HEK293 (cell line): ENCODE data around the gene ZNF764.

ENCODE experiments used
- BCL11A ChIP-seq: fragments of 450-650 bp; formaldehyde crosslinking; IDR thresholded peaks from 2 replicates; pipeline ENCODE4 v1.5.1; 2016; ENCODE audit warnings: low read depth, missing biosample characterization, missing genetic modification characterization
- BCL11B ChIP-seq: fragments of 450-650 bp; formaldehyde crosslinking; IDR thresholded peaks from 2 replicates; pipeline ENCODE4 v1.5.1; 2016; ENCODE audit warnings: low read depth, missing biosample characterization, missing genetic modification characterization
- EGR2 ChIP-seq: fragments of 450-650 bp; formaldehyde crosslinking; IDR thresholded peaks from 2 replicates; pipeline ENCODE4 v1.5.1; 2016; ENCODE audit warnings: low read depth, missing biosample characterization, missing genetic modification characterization
- GLIS1 ChIP-seq: fragments of 450-650 bp; formaldehyde crosslinking; IDR thresholded peaks from 2 replicates; pipeline ENCODE4 v1.5.1; 2016; ENCODE audit warnings: missing biosample characterization, missing genetic modification characterization
- KLF10 ChIP-seq: fragments of 450-650 bp; IDR thresholded peaks from 2 replicates; pipeline ENCODE4 v1.5.1; 2018; ENCODE audit warnings: missing biosample characterization, mild to moderate bottlenecking, missing genetic modification characterization
- REST ChIP-seq: fragments of 450-650 bp; formaldehyde crosslinking; IDR thresholded peaks from 2 replicates; pipeline ENCODE4 v1.5.1; 2016; ENCODE audit warnings: missing biosample characterization, missing genetic modification characterization
- SCRT1 ChIP-seq: fragments of 450-650 bp; formaldehyde crosslinking; IDR thresholded peaks from 2 replicates; pipeline ENCODE4 v1.5.1; 2016; ENCODE audit warnings: missing biosample characterization, missing genetic modification characterization, borderline replicate concordance
- SP7 ChIP-seq: fragments of 450-650 bp; formaldehyde crosslinking; IDR thresholded peaks from 2 replicates; pipeline ENCODE4 v1.5.1; 2016; ENCODE audit warnings: missing biosample characterization, missing genetic modification characterization
- YY2 ChIP-seq: fragments of 450-650 bp; formaldehyde crosslinking; IDR thresholded peaks from 2 replicates; pipeline ENCODE4 v1.5.1; 2016; ENCODE audit warnings: missing biosample characterization, missing genetic modification characterization
- ZBTB49 ChIP-seq: fragments of 450-650 bp; formaldehyde crosslinking; IDR thresholded peaks from 2 replicates; pipeline ENCODE4 v1.5.1; 2016; ENCODE audit warnings: missing biosample characterization, missing genetic modification characterization, low read depth
- ZBTB8A ChIP-seq: fragments of 450-650 bp; formaldehyde crosslinking; IDR thresholded peaks from 2 replicates; pipeline ENCODE4 v1.5.1; 2016; ENCODE audit warnings: missing biosample characterization, missing genetic modification characterization
- ZFP3 ChIP-seq: fragments of 450-650 bp; formaldehyde crosslinking; IDR thresholded peaks from 2 replicates; pipeline ENCODE4 v1.5.1; 2016; ENCODE audit warnings: low read depth, missing biosample characterization, missing genetic modification characterization
- ZNF114 ChIP-seq: fragments of 450-650 bp; formaldehyde crosslinking; IDR thresholded peaks from 2 replicates; pipeline ENCODE4 v1.5.0; 2017; ENCODE audit warnings: missing biosample characterization, missing genetic modification characterization
- ZNF133 ChIP-seq: fragments of 450-650 bp; formaldehyde crosslinking; IDR thresholded peaks from 2 replicates; pipeline ENCODE4 v1.5.1; 2016; ENCODE audit warnings: missing biosample characterization, missing genetic modification characterization
- ZNF174 ChIP-seq: fragments of 450-650 bp; formaldehyde crosslinking; IDR thresholded peaks from 2 replicates; pipeline ENCODE4 v1.5.0; 2017; ENCODE audit warnings: missing biosample characterization, mild to moderate bottlenecking, missing genetic modification characterization
- ZNF18 ChIP-seq: fragments of 450-650 bp; formaldehyde crosslinking; IDR thresholded peaks from 2 replicates; pipeline ENCODE4 v1.5.1; 2016; ENCODE audit warnings: missing biosample characterization, missing genetic modification characterization
- ZNF2 ChIP-seq: fragments of 450-650 bp; formaldehyde crosslinking; IDR thresholded peaks from 2 replicates; pipeline ENCODE4 v1.5.1; 2016; ENCODE audit warnings: missing biosample characterization, missing genetic modification characterization
- ZNF362 ChIP-seq: fragments of 450-650 bp; formaldehyde crosslinking; IDR thresholded peaks from 2 replicates; pipeline ENCODE4 v1.5.1; 2016; ENCODE audit warnings: missing biosample characterization, missing genetic modification characterization
- ZNF366 ChIP-seq: fragments of 450-650 bp; formaldehyde crosslinking; conservative IDR thresholded peaks from 2 replicates; pipeline ENCODE4 v1.5.1; 2016; ENCODE audit warnings: missing biosample characterization, missing genetic modification characterization
- ZNF416 ChIP-seq: fragments of 450-650 bp; formaldehyde crosslinking; IDR thresholded peaks from 2 replicates; pipeline ENCODE4 v1.5.1; 2016; ENCODE audit warnings: missing biosample characterization, missing genetic modification characterization
- ZNF423 ChIP-seq: fragments of 450-650 bp; formaldehyde crosslinking; IDR thresholded peaks from 2 replicates; pipeline ENCODE4 v1.5.1; 2016; ENCODE audit warnings: missing biosample characterization, missing genetic modification characterization
- ZNF623 ChIP-seq: fragments of 450-650 bp; formaldehyde crosslinking; IDR thresholded peaks from 2 replicates; pipeline ENCODE4 v1.5.1; 2016; ENCODE audit warnings: missing biosample characterization, missing genetic modification characterization
- ZNF670 ChIP-seq: fragments of 450-650 bp; formaldehyde crosslinking; IDR thresholded peaks from 2 replicates; pipeline ENCODE4 v1.5.1; 2016; ENCODE audit warnings: missing biosample characterization, missing genetic modification characterization, low read depth
- ZNF692 ChIP-seq: fragments of 450-650 bp; formaldehyde crosslinking; IDR thresholded peaks from 2 replicates; pipeline ENCODE4 v1.5.1; 2016; ENCODE audit warnings: missing biosample characterization, missing genetic modification characterization
- ZNF776 ChIP-seq: fragments of 450-650 bp; formaldehyde crosslinking; IDR thresholded peaks from 2 replicates; pipeline ENCODE4 v1.5.0; 2017; ENCODE audit warnings: missing biosample characterization, missing genetic modification characterization, borderline replicate concordance
- ZNF830 ChIP-seq: fragments of 450-650 bp; IDR thresholded peaks from 2 replicates; pipeline ENCODE4 v1.5.0; 2018; ENCODE audit warnings: missing biosample characterization, missing genetic modification characterization, low read depth, mild to moderate bottlenecking, moderate library complexity
- ZSCAN18 ChIP-seq: fragments of 450-650 bp; formaldehyde crosslinking; IDR thresholded peaks from 2 replicates; pipeline ENCODE4 v1.5.1; 2016; ENCODE audit warnings: missing biosample characterization, missing genetic modification characterization
- ZSCAN30 ChIP-seq: fragments of 450-650 bp; IDR thresholded peaks from 2 replicates; pipeline ENCODE4 v1.5.1; 2018; ENCODE audit warnings: missing biosample characterization, mild to moderate bottlenecking, missing genetic modification characterization, moderate library complexity

ZNF764 gene

GRCh38 chr16:30570636-30571444 is 12.7 kb upstream of the ZNF764 start (continued):
- TF ChIP-seq REST (tag by site-specific recombination) (peak; percentile 98), ZNF692 (tag by site-specific recombination) (no peak), ZNF133 (0 out of 2 replicates have a peak, but pooled peaks have one; percentile 10), EGR2 (no peak), ZFP3 (tag by site-specific recombination) (peak; percentile 68; the same call in 1 of the 2 replicates), ZNF18 (tag by site-specific recombination) (peak; percentile 82), ZNF623 (tag by site-specific recombination) (peak; percentile 95), ZNF2 (0 out of 2 replicates have a peak, but pooled peaks have one; percentile 15), ZNF830 (no peak), ZBTB49 (no peak), ZNF366 (tag by site-specific recombination) (peak; percentile 69), ZSCAN18 (no peak), SP7 (tag by site-specific recombination) (no peak), SCRT1 (tag by site-specific recombination) (no peak), ZNF114 (tag by site-specific recombination) (no peak), YY2 (tag by site-specific recombination) (no peak), ZNF776 (tag by site-specific recombination) (no peak), ZNF174 (no peak), BCL11B (tag by site-specific recombination) (no peak), ZNF670 (tag by site-specific recombination) (0 out of 2 replicates have a peak, but pooled peaks have one; percentile 60), BCL11A (tag by site-specific recombination) (peak; percentile 55; the same call in 1 of the 2 replicates), ZNF423 (tag by site-specific recombination) (no peak), ZSCAN30 (tag by site-specific recombination) (no peak), KLF10 (tag by site-specific recombination) (no peak), ZBTB8A (peak; percentile 95), ZNF416 (tag by site-specific recombination) (no peak), ZNF362 (tag by site-specific recombination) (0 out of 2 replicates have a peak, but pooled peaks have one; percentile 12), GLIS1 (peak; percentile 23; the same call in 1 of the 2 replicates)
